ENCODE data around the gene FIBCD1.

DNA sequence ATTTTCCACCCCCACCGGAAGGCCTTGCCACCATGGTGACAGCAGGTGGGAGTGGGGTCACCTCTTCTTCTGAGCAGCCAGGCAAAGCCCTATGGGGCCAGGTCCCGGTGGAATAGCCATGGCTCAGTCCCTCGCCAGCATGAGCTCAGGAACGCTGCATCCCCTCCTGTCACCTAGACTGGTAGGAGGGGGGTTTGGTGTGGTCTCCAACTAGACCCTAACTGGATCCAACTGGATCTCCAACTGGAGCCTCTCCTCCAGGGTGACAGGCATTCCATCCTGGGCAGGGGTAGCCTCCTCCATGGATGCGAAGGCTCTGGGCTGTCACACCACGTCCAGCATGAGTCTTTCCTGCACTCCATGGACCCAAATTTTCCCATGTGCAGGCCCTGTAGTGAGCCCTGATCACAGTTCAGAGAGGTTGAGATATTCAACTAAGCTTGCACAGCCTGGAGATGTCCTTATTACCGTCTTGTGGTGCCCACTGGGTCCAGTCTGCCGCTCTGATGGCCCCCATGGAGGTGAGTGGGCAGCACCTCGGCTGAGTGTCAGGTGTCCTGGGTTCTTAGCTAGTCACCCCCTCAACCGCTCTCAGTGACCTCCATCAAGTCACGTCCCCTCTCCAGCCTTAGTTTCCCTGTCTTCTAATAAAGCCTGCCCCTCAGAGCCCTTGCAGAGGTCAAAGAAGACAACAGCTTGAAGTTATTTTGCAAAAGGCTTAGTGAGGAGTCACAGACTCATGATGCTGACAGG, 18.6 kb upstream of the FIBCD1 start:
- TF ChIP-seq, protein P1, sequence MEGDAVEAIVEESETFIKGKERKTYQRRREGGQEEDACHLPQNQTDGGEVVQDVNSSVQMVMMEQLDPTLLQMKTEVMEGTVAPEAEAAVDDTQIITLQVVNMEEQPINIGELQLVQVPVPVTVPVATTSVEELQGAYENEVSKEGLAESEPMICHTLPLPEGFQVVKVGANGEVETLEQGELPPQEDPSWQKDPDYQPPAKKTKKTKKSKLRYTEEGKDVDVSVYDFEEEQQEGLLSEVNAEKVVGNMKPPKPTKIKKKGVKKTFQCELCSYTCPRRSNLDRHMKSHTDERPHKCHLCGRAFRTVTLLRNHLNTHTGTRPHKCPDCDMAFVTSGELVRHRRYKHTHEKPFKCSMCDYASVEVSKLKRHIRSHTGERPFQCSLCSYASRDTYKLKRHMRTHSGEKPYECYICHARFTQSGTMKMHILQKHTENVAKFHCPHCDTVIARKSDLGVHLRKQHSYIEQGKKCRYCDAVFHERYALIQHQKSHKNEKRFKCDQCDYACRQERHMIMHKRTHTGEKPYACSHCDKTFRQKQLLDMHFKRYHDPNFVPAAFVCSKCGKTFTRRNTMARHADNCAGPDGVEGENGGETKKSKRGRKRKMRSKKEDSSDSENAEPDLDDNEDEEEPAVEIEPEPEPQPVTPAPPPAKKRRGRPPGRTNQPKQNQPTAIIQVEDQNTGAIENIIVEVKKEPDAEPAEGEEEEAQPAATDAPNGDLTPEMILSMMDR (optimal IDR thresholded peaks at IDR 0.05 in 1 of 3, IDR thresholded peaks at IDR 0.05 in 1 of 3, conservative IDR thresholded peaks at IDR 0.05 in 1 of 3; ENCODE audit: extremely low read depth in 1 of 3, insufficient read depth in 2 of 3, low read length in 3 of 3), result no peak
- no peak for TF ChIP-seq EZH2 (IDR thresholded peaks at IDR 0.05; ENCODE audit: low read length)

Data from keratinocyte (primary cell).